Measurements from ENCODE around the gene ARHGAP12.

The ARHGAP12 gene

GRCh38 chr10:31914370-31914769, 14.3 kb downstream of the ARHGAP12 start:
- H3K4me1 ChIP-seq (ENCODE audit: control insufficient read depth, insufficient read depth, low read length): peaks cover 6% of the 10 kb centered on the region; the same call in 1 of the 2 replicates
- H3K36me3 ChIP-seq (ENCODE audit: control insufficient read depth in 2 of 2, insufficient read depth in 1 of 2, low read length in 2 of 2): no peaks in the 10 kb centered on the region
- H3K9me3 ChIP-seq (ENCODE audit: control insufficient read depth, insufficient read depth, low read depth, low read length): no peaks in the 10 kb centered on the region
- no peak overlapping the region for H3K4me3 ChIP-seq (ENCODE audit: low read depth, low read length)
- POLR2A ChIA-PET: no interaction called here
- H3K27ac ChIP-seq (ENCODE audit: extremely low read depth, low read depth, low read length): no peak overlapping the region
- CTCF ChIA-PET: interaction anchor here (0.5 kb wide), 1 partner anchor 1008 kb away, joined by 3 read pairs; no protein-coding TSS in a partner anchor
- TF ChIP-seq ZNF311 (tag by site-specific recombination; IDR thresholded peaks at IDR 0.05; ENCODE audit: borderline replicate concordance) (no peak), ZNF624 (tag by site-specific recombination; IDR thresholded peaks at IDR 0.05) (no peak), ZNF175 (tag by site-specific recombination; IDR thresholded peaks at IDR 0.05) (no peak), ZNF670 (tag by site-specific recombination; IDR thresholded peaks at IDR 0.05; ENCODE audit: low read depth) (no peak)

- TF ChIP-seq GFI1B (tag by site-specific recombination; IDR thresholded peaks at IDR 0.05) (no peak), ZNF433 (tag by site-specific recombination; IDR thresholded peaks at IDR 0.05; ENCODE audit: low read depth) (no peak), ZIC2 (tag by site-specific recombination; IDR thresholded peaks at IDR 0.05) (no peak), ZNF521 (tag by site-specific recombination; IDR thresholded peaks at IDR 0.05) (no peak), ZNF19 (tag by site-specific recombination; IDR thresholded peaks at IDR 0.05; ENCODE audit: low read depth) (no peak), BCL11B (tag by site-specific recombination; IDR thresholded peaks at IDR 0.05; ENCODE audit: low read depth) (no peak), ZNF132 (tag by site-specific recombination; IDR thresholded peaks at IDR 0.05; ENCODE audit: borderline replicate concordance) (no peak), ZNF184 (tag by site-specific recombination; IDR thresholded peaks at IDR 0.05) (no peak), PRDM1 (tag by site-specific recombination; IDR thresholded peaks at IDR 0.05) (peak; percentile 37; the same call in 1 of the 2 replicates), ZNF362 (tag by site-specific recombination; IDR thresholded peaks at IDR 0.05) (peak; percentile 46; the same call in 1 of the 2 replicates), ZNF610 (tag by site-specific recombination; IDR thresholded peaks at IDR 0.05; ENCODE audit: borderline replicate concordance) (no peak)
- Histone ChIP-seq H3K9me3 (ENCODE audit: control insufficient read depth, insufficient read depth, low read depth, low read length) (no peaks in the 10 kb centered on the region), H3K36me3 (ENCODE audit: control insufficient read depth in 2 of 2, insufficient read depth in 1 of 2, low read length in 2 of 2) (peaks cover 0 to 5% of the 10 kb centered on the region in 2 experiments; a peak in 1 of 3 replicates), H3K4me3 (ENCODE audit: low read depth, low read length) (no peak overlapping the region), H3K4me1 (ENCODE audit: control insufficient read depth, insufficient read depth, low read length) (peaks cover 6% of the 10 kb centered on the region; the same call in 1 of the 2 replicates), H3K27ac (ENCODE audit: extremely low read depth, low read depth, low read length) (no peak overlapping the region)
- POLR2A ChIA-PET: no interaction called here
- CTCF ChIA-PET: no interaction called here
These were observed 15.5 kb downstream of the ARHGAP12 start for GRCh38 chr10:31912898-31913850.

GRCh38 chr10:31912289-31912688, 16.3 kb downstream of the ARHGAP12 start:
- H3K9me3 ChIP-seq (ENCODE audit: control insufficient read depth, insufficient read depth, low read depth, low read length): no peaks in the 10 kb centered on the region
- H3K36me3 ChIP-seq (ENCODE audit: control insufficient read depth in 2 of 2, insufficient read depth in 1 of 2, low read length in 2 of 2): peaks cover 0 to 9% of the 10 kb centered on the region in 2 experiments; a peak in 2 of 3 replicates
- H3K4me1 ChIP-seq (ENCODE audit: control insufficient read depth, insufficient read depth, low read length): peaks cover 6% of the 10 kb centered on the region; the same call in 1 of the 2 replicates
- CTCF ChIA-PET: interaction anchor here (0.7 kb wide), 1 partner anchor 95 kb away, joined by 3 read pairs; no protein-coding TSS in a partner anchor
- TF ChIP-seq PRDM1 (tag by site-specific recombination; IDR thresholded peaks at IDR 0.05): peak; percentile 19; the same call in 1 of the 2 replicates
- TF ChIP-seq KLF8 (tag by site-specific recombination; IDR thresholded peaks at IDR 0.05): no peak
- TF ChIP-seq ZSCAN4 (tag by site-specific recombination; IDR thresholded peaks at IDR 0.05): no peak
- no peak for TF ChIP-seq ZSCAN18 (tag by site-specific recombination; IDR thresholded peaks at IDR 0.05)
- no peak for TF ChIP-seq HOXC10 (CRISPR knock-in tag; IDR thresholded peaks at IDR 0.05)
- no peak for TF ChIP-seq ZBTB20 (tag by site-specific recombination; IDR thresholded peaks at IDR 0.05)
- H3K27ac ChIP-seq (ENCODE audit: extremely low read depth, low read depth, low read length): no peak overlapping the region
- H3K4me3 ChIP-seq (ENCODE audit: low read depth, low read length): no peak overlapping the region
- POLR2A ChIA-PET: no interaction called here
